WTC11 (cell line): ENCODE results near the gene KCNK7. TPM values are rescaled to one million over a fixed set of nuclear protein-coding genes. Genes with fewer than 3 reads are reported as not detected.

Experiments used
- ATAC-seq: fragments of 200-7000 bp; cut with Tn5 transposase; 2 replicates; pipeline ENCODE4 v1.10.0; 2021; ENCODE audit warnings: mild to moderate bottlenecking, moderate library complexity
- CTCF ChIA-PET: fragments of 300-600 bp; sonication (Branson Sonifier 250); formaldehyde crosslinking; loops from one replicate; lab custom pipeline; 2021; ENCODE audit warnings: antibody characterized with exemption; lab: Charles Lee
- POLR2A ChIA-PET: fragments of 350-600 bp; sonication (Branson Sonifier 250); formaldehyde crosslinking; loops from one replicate; lab custom pipeline; 2021; ENCODE audit warnings: antibody characterized with exemption; lab: Charles Lee
- DNase-seq: peaks from one replicate; pipeline ENCODE4 v3.0.0; 2021; ENCODE audit warnings: low spot score
- H3K27ac Mint-ChIP-seq: 2 replicates; pipeline ENCODE4 v1.8.0; 2021; ENCODE audit warnings: mixed read lengths
- H3K27me3 Mint-ChIP-seq: 2 replicates; pipeline ENCODE4 v1.8.0; 2021; ENCODE audit warnings: low read depth, mild to moderate bottlenecking, moderate library complexity, mixed read lengths
- H3K36me3 Mint-ChIP-seq: 2 replicates; pipeline ENCODE4 v1.8.0; 2021; ENCODE audit warnings: mixed read lengths
- H3K4me1 Mint-ChIP-seq: 2 replicates; pipeline ENCODE4 v1.8.0; 2022; ENCODE audit warnings: mixed read lengths
- H3K4me3 Mint-ChIP-seq: 2 replicates; pipeline ENCODE4 v1.8.0; 2021; ENCODE audit warnings: mild to moderate bottlenecking, moderate library complexity, mixed read lengths
- H3K9me3 Mint-ChIP-seq: 2 replicates; pipeline ENCODE4 v1.8.0; 2021; ENCODE audit warnings: mixed read lengths
- CREB1 ChIP-seq: sonication (generic); formaldehyde crosslinking; IDR thresholded peaks from 2 replicates; pipeline ENCODE4 v1.8.0; 2023; ENCODE audit warnings: mild to moderate bottlenecking, missing genetic modification reagents
- CREM ChIP-seq: sonication (generic); formaldehyde crosslinking; IDR thresholded peaks from 2 replicates; pipeline ENCODE4 v1.8.1; 2022; ENCODE audit warnings: mild to moderate bottlenecking, missing genetic modification reagents, moderate library complexity
- ESRRA ChIP-seq: sonication (generic); formaldehyde crosslinking; IDR thresholded peaks from 2 replicates; pipeline ENCODE4 v1.8.1; 2022; ENCODE audit warnings: mild to moderate bottlenecking, missing genetic modification reagents, borderline replicate concordance
- FOXK1 ChIP-seq: sonication (generic); formaldehyde crosslinking; IDR thresholded peaks from 2 replicates; pipeline ENCODE4 v1.8.0; 2022; ENCODE audit warnings: mild to moderate bottlenecking, moderate library complexity, missing genetic modification reagents
- NR1H2 ChIP-seq: sonication (generic); formaldehyde crosslinking; IDR thresholded peaks from 2 replicates; pipeline ENCODE4 v1.9.0; 2021; ENCODE audit warnings: mild to moderate bottlenecking, moderate library complexity, missing genetic modification reagents
- OVOL2 ChIP-seq: fragments of 250-450 bp; sonication (Bioruptor Pico); IDR thresholded peaks from 2 replicates; pipeline ENCODE4 v1.9.0; 2021; ENCODE audit warnings: mild to moderate bottlenecking, borderline replicate concordance
- SMAD4 ChIP-seq: sonication (generic); formaldehyde crosslinking; IDR thresholded peaks from 2 replicates; pipeline ENCODE4 v1.8.0; 2022; ENCODE audit warnings: mild to moderate bottlenecking, missing genetic modification reagents
- SOX15 ChIP-seq: fragments of 250-450 bp; sonication (Bioruptor Pico); IDR thresholded peaks from 2 replicates; pipeline ENCODE4 v1.9.0; 2021; ENCODE audit warnings: mild to moderate bottlenecking
- TP53 ChIP-seq: sonication (generic); formaldehyde crosslinking; IDR thresholded peaks from 2 replicates; pipeline ENCODE4 v1.8.1; 2023; ENCODE audit warnings: mild to moderate bottlenecking, missing genetic modification reagents
- ZNF263 ChIP-seq: sonication (generic); formaldehyde crosslinking; IDR thresholded peaks from 2 replicates; pipeline ENCODE4 v1.8.1; 2022; ENCODE audit warnings: low read depth, mild to moderate bottlenecking, moderate library complexity, missing genetic modification reagents
- total RNA-seq: library from RNA; stranded (reverse); gene quantifications from 3 replicates; pipeline ENCODE4 v1.2.3, GENCODE V29; 2021
- TF ChIP-seq, protein P1 (sequence below): sonication (generic); formaldehyde crosslinking; IDR thresholded peaks from 2 replicates; pipeline ENCODE4 v1.8.0; 2023; ENCODE audit warnings: missing genetic modification reagents, mild to moderate bottlenecking, borderline replicate concordance
- TF ChIP-seq, protein P2 (sequence below): fragments of 250-450 bp; sonication (Bioruptor Pico); conservative IDR thresholded peaks from 2 replicates; pipeline ENCODE4 v1.9.0; 2021; ENCODE audit warnings: mild to moderate bottlenecking
- TF ChIP-seq, protein P3 (sequence below): sonication (generic); formaldehyde crosslinking; IDR thresholded peaks from 2 replicates; pipeline ENCODE4 v1.8.0; 2022; ENCODE audit warnings: mild to moderate bottlenecking, missing genetic modification reagents
- TF ChIP-seq, protein P4 (sequence below): sonication (generic); formaldehyde crosslinking; IDR thresholded peaks from 2 replicates; pipeline ENCODE4 v1.8.1; 2023; ENCODE audit warnings: mild to moderate bottlenecking, moderate library complexity, missing genetic modification reagents
- TF ChIP-seq, protein P5 (sequence below): sonication (generic); formaldehyde crosslinking; IDR thresholded peaks from 2 replicates; pipeline ENCODE4 v1.8.0; 2022; ENCODE audit warnings: mild to moderate bottlenecking, missing genetic modification reagents
- TF ChIP-seq, protein P6 (sequence below): sonication (generic); formaldehyde crosslinking; IDR thresholded peaks from 2 replicates; pipeline ENCODE4 v1.8.0; 2022; ENCODE audit warnings: mild to moderate bottlenecking, missing genetic modification reagents

The KCNK7 gene
- total RNA-seq, 1 experiment from 2014 or later: 1.4 TPM

DNA sequence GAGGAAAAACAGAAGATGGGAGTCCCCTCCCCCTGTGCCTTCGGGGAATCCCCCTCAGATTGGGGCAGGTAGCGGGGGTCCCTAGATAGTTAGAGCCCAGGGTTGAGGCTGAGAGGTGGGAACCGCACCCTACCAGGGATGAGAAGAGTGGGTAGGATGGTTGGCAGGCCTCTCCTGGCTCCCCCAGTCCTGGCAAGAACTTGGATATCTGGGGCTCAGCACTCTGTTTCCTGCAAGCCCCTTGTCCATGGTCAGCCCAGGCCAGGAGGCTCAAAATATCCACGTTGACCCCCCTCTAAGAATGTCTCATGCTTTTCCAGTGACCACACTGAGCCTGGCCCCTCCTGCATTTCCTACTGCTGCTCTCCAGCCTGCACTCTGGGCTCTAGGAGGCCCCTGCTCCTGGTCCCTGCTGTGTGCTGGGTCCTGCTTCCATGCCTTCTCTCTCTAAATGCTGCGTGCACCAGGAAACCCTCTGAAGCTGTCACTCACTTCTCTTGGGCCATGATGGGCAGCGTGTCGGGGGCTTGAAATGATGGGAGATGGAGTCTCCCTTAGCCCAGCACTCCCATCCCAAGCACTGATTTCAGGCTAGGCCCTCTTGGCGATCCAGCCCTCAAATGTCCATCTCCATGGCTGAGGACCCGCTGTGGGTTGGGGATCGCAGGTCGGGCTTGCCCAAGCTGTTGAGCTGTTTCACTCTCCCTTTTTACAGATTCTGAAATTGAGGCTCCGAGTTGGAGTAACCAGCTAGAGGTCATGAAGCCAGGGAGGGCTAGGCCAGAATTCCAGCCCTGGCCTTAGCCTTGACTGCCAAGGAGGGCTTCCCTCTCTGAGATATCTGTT, 16.4 kb upstream of the KCNK7 start:
- TF ChIP-seq, protein P1, sequence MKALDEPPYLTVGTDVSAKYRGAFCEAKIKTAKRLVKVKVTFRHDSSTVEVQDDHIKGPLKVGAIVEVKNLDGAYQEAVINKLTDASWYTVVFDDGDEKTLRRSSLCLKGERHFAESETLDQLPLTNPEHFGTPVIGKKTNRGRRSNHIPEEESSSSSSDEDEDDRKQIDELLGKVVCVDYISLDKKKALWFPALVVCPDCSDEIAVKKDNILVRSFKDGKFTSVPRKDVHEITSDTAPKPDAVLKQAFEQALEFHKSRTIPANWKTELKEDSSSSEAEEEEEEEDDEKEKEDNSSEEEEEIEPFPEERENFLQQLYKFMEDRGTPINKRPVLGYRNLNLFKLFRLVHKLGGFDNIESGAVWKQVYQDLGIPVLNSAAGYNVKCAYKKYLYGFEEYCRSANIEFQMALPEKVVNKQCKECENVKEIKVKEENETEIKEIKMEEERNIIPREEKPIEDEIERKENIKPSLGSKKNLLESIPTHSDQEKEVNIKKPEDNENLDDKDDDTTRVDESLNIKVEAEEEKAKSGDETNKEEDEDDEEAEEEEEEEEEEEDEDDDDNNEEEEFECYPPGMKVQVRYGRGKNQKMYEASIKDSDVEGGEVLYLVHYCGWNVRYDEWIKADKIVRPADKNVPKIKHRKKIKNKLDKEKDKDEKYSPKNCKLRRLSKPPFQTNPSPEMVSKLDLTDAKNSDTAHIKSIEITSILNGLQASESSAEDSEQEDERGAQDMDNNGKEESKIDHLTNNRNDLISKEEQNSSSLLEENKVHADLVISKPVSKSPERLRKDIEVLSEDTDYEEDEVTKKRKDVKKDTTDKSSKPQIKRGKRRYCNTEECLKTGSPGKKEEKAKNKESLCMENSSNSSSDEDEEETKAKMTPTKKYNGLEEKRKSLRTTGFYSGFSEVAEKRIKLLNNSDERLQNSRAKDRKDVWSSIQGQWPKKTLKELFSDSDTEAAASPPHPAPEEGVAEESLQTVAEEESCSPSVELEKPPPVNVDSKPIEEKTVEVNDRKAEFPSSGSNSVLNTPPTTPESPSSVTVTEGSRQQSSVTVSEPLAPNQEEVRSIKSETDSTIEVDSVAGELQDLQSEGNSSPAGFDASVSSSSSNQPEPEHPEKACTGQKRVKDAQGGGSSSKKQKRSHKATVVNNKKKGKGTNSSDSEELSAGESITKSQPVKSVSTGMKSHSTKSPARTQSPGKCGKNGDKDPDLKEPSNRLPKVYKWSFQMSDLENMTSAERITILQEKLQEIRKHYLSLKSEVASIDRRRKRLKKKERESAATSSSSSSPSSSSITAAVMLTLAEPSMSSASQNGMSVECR (CRISPR knock-in tag): no peak
- no peak for TF ChIP-seq CREM (CRISPR knock-in tag)
- no peaks in the 10 kb centered on the region for H3K9me3 Mint-ChIP-seq
- DNase-seq (no peak), ATAC-seq (no peak)
- H3K36me3 Mint-ChIP-seq: peaks cover 9% of the 10 kb centered on the region
- CTCF ChIA-PET: interaction anchor here (1.2 to 16.2 kb wide), 3 partner anchors 21 to 71 kb away, joined by 3 to 311 read pairs (median 3); partner anchors contain the start of gene KCNK7
- H3K4me3 Mint-ChIP-seq: peak overlapping the region; percentile 91
- no peaks in the 10 kb centered on the region; the same call in none of the 2 replicates for H3K27me3 Mint-ChIP-seq
- POLR2A ChIA-PET: interaction anchor here (0.9 kb wide), 1 partner anchor 51 kb away, joined by 3 read pairs; no protein-coding TSS in a partner anchor
- H3K4me1 Mint-ChIP-seq: peaks cover 30% of the 10 kb centered on the region
- peak overlapping the region; percentile 93; the same call in 1 of the 2 replicates for H3K27ac Mint-ChIP-seq

DNA sequence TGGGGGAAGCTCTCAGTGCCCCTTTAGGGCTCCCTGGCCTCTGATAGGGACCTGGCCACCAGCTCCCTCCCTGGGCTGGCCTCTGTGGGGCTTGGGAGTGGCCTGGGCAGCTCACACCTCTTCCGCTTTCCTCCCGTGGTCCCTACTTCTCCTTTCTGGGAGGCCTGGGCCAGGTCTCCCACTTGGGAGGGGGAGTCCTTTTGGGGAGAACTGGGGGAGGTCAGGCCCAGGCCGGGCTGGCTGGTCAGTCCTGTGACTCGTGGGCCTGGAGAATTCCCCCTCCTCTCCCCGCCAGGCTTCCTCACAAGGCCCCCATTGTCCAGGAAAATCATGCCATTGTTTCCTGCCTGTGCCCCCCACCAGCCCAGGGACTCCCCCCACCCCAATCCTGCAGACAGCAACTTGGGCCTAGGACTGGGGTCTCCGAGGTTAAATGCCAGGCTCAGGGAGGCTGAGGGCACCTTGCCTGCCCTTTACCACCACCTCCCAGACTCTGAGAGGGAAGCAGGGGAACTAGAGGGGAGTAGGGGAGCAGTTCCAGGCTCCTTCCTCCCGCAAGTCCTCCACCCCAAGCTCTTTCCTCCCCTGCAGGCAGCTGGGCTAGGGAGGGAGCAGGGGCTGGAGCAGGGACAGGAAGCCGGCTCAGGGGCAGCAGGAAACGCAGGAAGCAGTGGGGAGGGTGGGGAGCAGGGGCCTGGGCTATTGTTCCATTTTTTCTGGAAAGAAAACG, 15.6 kb upstream of the KCNK7 start:
- Mint-ChIP-seq H3K4me1 (peaks cover 28% of the 10 kb centered on the region), H3K9me3 (no peaks in the 10 kb centered on the region), H3K36me3 (peaks cover 3% of the 10 kb centered on the region), H3K27ac (no peak overlapping the region; the same call in 1 of the 2 replicates), H3K4me3 (no peak overlapping the region), H3K27me3 (no peaks in the 10 kb centered on the region; the same call in none of the 2 replicates)
- POLR2A ChIA-PET: interaction anchor here (0.9 kb wide), 1 partner anchor 52 kb away, joined by 3 read pairs; no protein-coding TSS in a partner anchor
- CTCF ChIA-PET: interaction anchor here (0.6 to 16.2 kb wide), 3 partner anchors 14 to 70 kb away, joined by 4 to 311 read pairs (median 5); partner anchors contain the start of gene KCNK7
- TF ChIP-seq, protein P2, sequence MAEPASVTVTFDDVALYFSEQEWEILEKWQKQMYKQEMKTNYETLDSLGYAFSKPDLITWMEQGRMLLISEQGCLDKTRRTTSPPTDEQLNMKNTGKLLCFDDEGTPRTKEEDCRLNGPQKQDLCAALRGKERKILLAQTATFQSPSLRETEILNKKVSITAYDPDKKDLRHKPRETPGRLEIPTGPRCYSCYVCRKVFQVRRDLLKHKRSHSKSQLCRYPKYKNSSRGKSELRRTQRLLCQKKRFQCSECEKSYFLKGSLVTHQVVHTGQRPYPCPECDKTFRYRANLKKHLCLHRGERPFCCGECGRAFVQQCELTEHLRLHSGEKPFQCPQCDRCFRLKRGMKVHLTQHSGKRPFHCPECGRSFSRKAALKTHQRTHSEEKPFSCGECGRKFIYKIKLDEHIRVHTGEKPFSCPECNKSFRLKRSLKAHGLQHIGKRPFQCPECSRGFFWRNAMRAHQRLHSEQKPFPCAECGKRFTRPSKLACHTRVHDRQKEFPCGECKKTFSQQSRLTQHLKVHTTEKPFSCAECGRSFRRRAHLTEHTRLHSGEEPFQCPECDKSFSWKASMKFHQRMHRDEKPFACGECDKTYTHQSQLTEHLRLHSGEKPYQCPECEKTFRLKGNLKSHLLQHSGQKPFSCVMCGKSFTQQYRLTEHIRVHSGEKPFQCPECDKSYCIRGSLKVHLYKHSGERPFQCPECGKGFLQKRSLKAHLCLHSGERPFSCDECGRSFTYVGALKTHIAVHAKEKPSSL: no peak
- peak; percentile 80; the same call in 1 of the 2 replicates for TF ChIP-seq ZNF263 (CRISPR knock-in tag)
- DNase-seq (no peak), ATAC-seq (no peak)

DNA sequence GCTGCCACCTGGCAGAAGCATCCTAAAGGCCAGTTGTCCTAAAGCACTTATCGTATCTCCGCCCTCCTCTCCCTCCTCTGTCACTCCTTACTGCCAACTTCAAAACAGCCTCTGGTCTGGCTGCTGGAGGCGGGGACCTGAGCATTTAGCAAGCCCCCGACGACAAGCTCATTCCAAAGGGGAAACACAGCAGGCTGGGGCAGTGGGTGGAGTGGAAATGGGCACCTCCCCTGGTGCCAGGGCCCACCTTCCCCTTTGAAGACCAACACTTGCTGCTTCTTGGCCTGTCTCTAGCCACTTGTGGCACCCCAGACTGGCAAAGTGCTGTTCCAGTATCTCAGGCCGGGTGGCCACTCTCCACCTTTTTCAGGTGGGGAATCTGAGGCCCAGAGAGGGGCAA, 14.8 kb upstream of the KCNK7 start:
- DNase-seq (no peak), ATAC-seq (no peak)
- ChIA-PET CTCF (interaction anchor here (0.6 to 16.2 kb wide), 3 partner anchors 15 to 70 kb away, joined by 4 to 311 read pairs (median 5); partner anchors contain the start of gene KCNK7), POLR2A (no interaction called here)
- Mint-ChIP-seq H3K4me1 (peaks cover 29% of the 10 kb centered on the region), H3K4me3 (no peak overlapping the region), H3K27ac (peak overlapping the region; percentile 57; the same call in 1 of the 2 replicates), H3K9me3 (no peaks in the 10 kb centered on the region), H3K27me3 (no peaks in the 10 kb centered on the region; the same call in none of the 2 replicates), H3K36me3 (peaks cover 6% of the 10 kb centered on the region)
- TF ChIP-seq OVOL2 (CRISPR knock-in tag) (no peak), CREB1 (CRISPR knock-in tag) (no peak), TP53 (CRISPR knock-in tag) (no peak), FOXK1 (CRISPR knock-in tag) (no peak), SMAD4 (CRISPR knock-in tag) (no peak), SOX15 (CRISPR knock-in tag) (no peak), ESRRA (CRISPR knock-in tag) (no peak), NR1H2 (CRISPR knock-in tag) (no peak)
- TF ChIP-seq, protein P3, sequence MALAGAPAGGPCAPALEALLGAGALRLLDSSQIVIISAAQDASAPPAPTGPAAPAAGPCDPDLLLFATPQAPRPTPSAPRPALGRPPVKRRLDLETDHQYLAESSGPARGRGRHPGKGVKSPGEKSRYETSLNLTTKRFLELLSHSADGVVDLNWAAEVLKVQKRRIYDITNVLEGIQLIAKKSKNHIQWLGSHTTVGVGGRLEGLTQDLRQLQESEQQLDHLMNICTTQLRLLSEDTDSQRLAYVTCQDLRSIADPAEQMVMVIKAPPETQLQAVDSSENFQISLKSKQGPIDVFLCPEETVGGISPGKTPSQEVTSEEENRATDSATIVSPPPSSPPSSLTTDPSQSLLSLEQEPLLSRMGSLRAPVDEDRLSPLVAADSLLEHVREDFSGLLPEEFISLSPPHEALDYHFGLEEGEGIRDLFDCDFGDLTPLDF (CRISPR knock-in tag): no peak
- TF ChIP-seq, protein P4, sequence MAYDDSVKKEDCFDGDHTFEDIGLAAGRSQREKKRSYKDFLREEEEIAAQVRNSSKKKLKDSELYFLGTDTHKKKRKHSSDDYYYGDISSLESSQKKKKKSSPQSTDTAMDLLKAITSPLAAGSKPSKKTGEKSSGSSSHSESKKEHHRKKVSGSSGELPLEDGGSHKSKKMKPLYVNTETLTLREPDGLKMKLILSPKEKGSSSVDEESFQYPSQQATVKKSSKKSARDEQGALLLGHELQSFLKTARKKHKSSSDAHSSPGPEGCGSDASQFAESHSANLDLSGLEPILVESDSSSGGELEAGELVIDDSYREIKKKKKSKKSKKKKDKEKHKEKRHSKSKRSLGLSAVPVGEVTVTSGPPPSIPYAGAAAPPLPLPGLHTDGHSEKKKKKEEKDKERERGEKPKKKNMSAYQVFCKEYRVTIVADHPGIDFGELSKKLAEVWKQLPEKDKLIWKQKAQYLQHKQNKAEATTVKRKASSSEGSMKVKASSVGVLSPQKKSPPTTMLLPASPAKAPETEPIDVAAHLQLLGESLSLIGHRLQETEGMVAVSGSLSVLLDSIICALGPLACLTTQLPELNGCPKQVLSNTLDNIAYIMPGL (CRISPR knock-in tag): no peak
- TF ChIP-seq, protein P5, sequence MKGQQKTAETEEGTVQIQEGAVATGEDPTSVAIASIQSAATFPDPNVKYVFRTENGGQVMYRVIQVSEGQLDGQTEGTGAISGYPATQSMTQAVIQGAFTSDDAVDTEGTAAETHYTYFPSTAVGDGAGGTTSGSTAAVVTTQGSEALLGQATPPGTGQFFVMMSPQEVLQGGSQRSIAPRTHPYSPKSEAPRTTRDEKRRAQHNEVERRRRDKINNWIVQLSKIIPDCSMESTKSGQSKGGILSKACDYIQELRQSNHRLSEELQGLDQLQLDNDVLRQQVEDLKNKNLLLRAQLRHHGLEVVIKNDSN (CRISPR knock-in tag): no peak
- TF ChIP-seq, protein P6, sequence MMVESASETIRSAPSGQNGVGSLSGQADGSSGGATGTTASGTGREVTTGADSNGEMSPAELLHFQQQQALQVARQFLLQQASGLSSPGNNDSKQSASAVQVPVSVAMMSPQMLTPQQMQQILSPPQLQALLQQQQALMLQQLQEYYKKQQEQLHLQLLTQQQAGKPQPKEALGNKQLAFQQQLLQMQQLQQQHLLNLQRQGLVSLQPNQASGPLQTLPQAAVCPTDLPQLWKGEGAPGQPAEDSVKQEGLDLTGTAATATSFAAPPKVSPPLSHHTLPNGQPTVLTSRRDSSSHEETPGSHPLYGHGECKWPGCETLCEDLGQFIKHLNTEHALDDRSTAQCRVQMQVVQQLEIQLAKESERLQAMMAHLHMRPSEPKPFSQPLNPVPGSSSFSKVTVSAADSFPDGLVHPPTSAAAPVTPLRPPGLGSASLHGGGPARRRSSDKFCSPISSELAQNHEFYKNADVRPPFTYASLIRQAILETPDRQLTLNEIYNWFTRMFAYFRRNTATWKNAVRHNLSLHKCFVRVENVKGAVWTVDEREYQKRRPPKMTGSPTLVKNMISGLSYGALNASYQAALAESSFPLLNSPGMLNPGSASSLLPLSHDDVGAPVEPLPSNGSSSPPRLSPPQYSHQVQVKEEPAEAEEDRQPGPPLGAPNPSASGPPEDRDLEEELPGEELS (CRISPR knock-in tag): no peak
